H1 (cell line): ENCODE data around the gene HYAL1. TPM values are rescaled to one million over a fixed set of nuclear protein-coding genes. Genes with fewer than 3 reads are reported as not detected.

Source experiments
- ATF2 ChIP-seq: IDR thresholded peaks from 2 replicates; pipeline ENCODE4 v1.6.1; 2012; ENCODE audit warnings: low read length, inconsistent platforms
- HDAC6 ChIP-seq: IDR thresholded peaks from one replicate; pipeline ENCODE4 v1.7.1; 2012; ENCODE audit warnings: low read depth, mild to moderate bottlenecking, inconsistent platforms, low read length, moderate library complexity
- KDM4A ChIP-seq: IDR thresholded peaks from one replicate; pipeline ENCODE4 v1.7.1; 2012; ENCODE audit warnings: low read depth, mild to moderate bottlenecking, moderate library complexity, low read length, inconsistent platforms; ENCODE audit not compliant: severe bottlenecking
- NRF1 ChIP-seq: IDR thresholded peaks from 2 replicates; pipeline ENCODE4 v1.6.1; 2011; ENCODE audit warnings: mild to moderate bottlenecking, low read depth, low read length, improper control_type of control experiment
- POLR2A ChIP-seq, 2 experiments: IDR thresholded peaks; 1 replicate in 1 of 2; 2 replicates in 1 of 2; pipeline ENCODE4 v1.6.1; 2011; ENCODE audit warnings: low read depth in 2 of 2, low read length in 2 of 2, mild to moderate bottlenecking in 2 of 2; ENCODE audit errors: control extremely low read depth in 1 of 2
- SP1 ChIP-seq: IDR thresholded peaks from 2 replicates; pipeline ENCODE4 v1.6.1; 2011; ENCODE audit warnings: low read depth, low read length
- YY1 ChIP-seq: IDR thresholded peaks from 2 replicates; pipeline ENCODE4 v1.6.1; 2011; ENCODE audit warnings: low read depth, mild to moderate bottlenecking, low read length
- ZNF274 ChIP-seq: IDR thresholded peaks from 2 replicates; pipeline ENCODE4 v1.7.0; 2012; ENCODE audit warnings: low read length, borderline replicate concordance; ENCODE audit errors: extremely low read depth
- polyA plus RNA-seq, 7 experiments: library from polyadenylated mRNA; depleted of rRNA in 3 of 7; stranded (reverse) in 5 of 7; unstranded in 2 of 7; fragments of >200 nt in 5 of 7; fragments of 200-250 nt in 2 of 7; gene quantifications; 1 replicate in 5 of 7; 2 replicates in 1 of 7; 4 replicates in 1 of 7; pipeline versions ENCODE4 v1.2.1 to v1.2.3, GENCODE V29; 2011 to 2013; ENCODE audit warnings: missing spikeins in 2 of 7, mixed read lengths in 2 of 7
- total RNA-seq: library from RNA; stranded (reverse); fragmentation: NEBNext Ultra II Directional; extraction: Animal tissue kit (Norgen Biotek cat#: 25700); gene quantifications from 2 replicates; pipeline ENCODE4 v1.2.1, GENCODE V29; 2021

Gene HYAL1
- total and polyA plus RNA-seq, 2 of the 8 experiments (the other 6 are each of a cell fraction or from before 2014, with no cell fraction given), result 2.0 to 5.4 TPM

- TF ChIP-seq ATF2 (no peak), KDM4A (no peak), POLR2A (IDR thresholded peaks at IDR 0.05; ENCODE audit: control extremely low read depth in 1 of 2, low read depth in 2 of 2, low read length in 2 of 2) (no peak), NRF1 (no peak), ZNF274 (no peak), YY1 (no peak), SP1 (no peak), HDAC6 (no peak)
These were observed 16.7 kb upstream of the HYAL1 start (continued) for GRCh38 chr3:50319894-50320625.
